Mesothelial cell of epicardium (in vitro differentiated cells): ENCODE data around the gene MOG. TPM values are rescaled to one million over a fixed set of nuclear protein-coding genes. Genes with fewer than 3 reads are reported as not detected.
"Not testable (repeated sequence)": the region's sequence is repeated elsewhere in the genome, so short reads cannot be mapped to it uniquely, and the experiment has no call there.

Experiments used
- DNase-seq, 2 experiments: peaks; one replicate each; pipeline ENCODE4 v3.0.0; 2021; ENCODE audit warnings: low spot score in 2 of 2; ENCODE audit not compliant: unreplicated experiment in 2 of 2
- H3K27ac Mint-ChIP-seq: 2 replicates; pipeline ENCODE4 v1.8.0; 2021; ENCODE audit warnings: mixed read lengths
- H3K27me3 Mint-ChIP-seq: 2 replicates; pipeline ENCODE4 v1.8.0; 2021; ENCODE audit warnings: low read depth, mixed read lengths
- H3K36me3 Mint-ChIP-seq: 2 replicates; pipeline ENCODE4 v1.8.0; 2021; ENCODE audit warnings: mixed read lengths
- H3K4me1 Mint-ChIP-seq: 2 replicates; pipeline ENCODE4 v1.8.0; 2021; ENCODE audit warnings: mixed read lengths
- H3K4me3 Mint-ChIP-seq: 2 replicates; pipeline ENCODE4 v1.8.0; 2021; ENCODE audit warnings: mild to moderate bottlenecking, moderate library complexity, mixed read lengths
- H3K9me3 Mint-ChIP-seq: 2 replicates; pipeline ENCODE4 v1.8.0; 2021; ENCODE audit warnings: mixed read lengths
- CTCF ChIP-seq: fragments of 200-600 bp; sonication (generic); IDR thresholded peaks from one replicate; pipeline ENCODE4 v1.5.0; 2021; ENCODE audit warnings: antibody characterized with exemption; ENCODE audit not compliant: unreplicated experiment
- total RNA-seq: library from RNA; stranded (reverse); gene quantifications from 3 replicates; pipeline ENCODE4 v1.2.1, GENCODE V29; 2021

Gene MOG
- total RNA-seq, 1 donor from 2014 or later: 0.65 TPM

- Mint-ChIP-seq H3K27me3 (peaks cover 32% of the 10 kb centered on the region), H3K4me1 (peaks cover 25% of the 10 kb centered on the region), H3K27ac (no peak overlapping the region), H3K36me3 (no peaks in the 10 kb centered on the region), H3K4me3 (no peak overlapping the region), H3K9me3 (no peaks in the 10 kb centered on the region)
- DNase-seq: no peak
- no peak for TF ChIP-seq CTCF
These were observed 9.3 kb downstream of the MOG start for GRCh38 chr6:29665942-29666825.

- no peak overlapping the region for H3K4me3 Mint-ChIP-seq
- peaks cover 30% of the 10 kb centered on the region for H3K27me3 Mint-ChIP-seq
- DNase-seq: no peak
- peaks cover 20% of the 10 kb centered on the region for H3K4me1 Mint-ChIP-seq
- no peaks in the 10 kb centered on the region for H3K9me3 Mint-ChIP-seq
- H3K36me3 Mint-ChIP-seq: no peaks in the 10 kb centered on the region
- H3K27ac Mint-ChIP-seq: no peak overlapping the region
- no peak for TF ChIP-seq CTCF
These were observed 9.9 kb downstream of the MOG start for GRCh38 chr6:29666826-29667130.

GRCh38 chr6:29667158-29667557 lies 10.3 kb downstream of the MOG start:
- no peaks in the 10 kb centered on the region for H3K9me3 Mint-ChIP-seq
- TF ChIP-seq CTCF: no peak
- no peak for DNase-seq
- no peaks in the 10 kb centered on the region for H3K36me3 Mint-ChIP-seq
- peaks cover 17% of the 10 kb centered on the region for H3K4me1 Mint-ChIP-seq
- no peak overlapping the region for H3K27ac Mint-ChIP-seq
- no peak overlapping the region for H3K4me3 Mint-ChIP-seq
- peaks cover 28% of the 10 kb centered on the region for H3K27me3 Mint-ChIP-seq

- Mint-ChIP-seq H3K9me3 (no peaks in the 10 kb centered on the region), H3K27ac (no peak overlapping the region), H3K4me1 (peaks cover 3% of the 10 kb centered on the region), H3K27me3 (peaks cover 26% of the 10 kb centered on the region), H3K36me3 (no peaks in the 10 kb centered on the region), H3K4me3 (no peak overlapping the region)
- TF ChIP-seq CTCF: no peak
- DNase-seq: no peak
These were observed 14.1 kb downstream of the MOG start for GRCh38 chr6:29671026-29671425.

GRCh38 chr6:29672116-29672515 lies 15.2 kb downstream of the MOG start:
- DNase-seq, H3K4me1 Mint-ChIP-seq, H3K36me3 Mint-ChIP-seq, H3K9me3 Mint-ChIP-seq, H3K4me3 Mint-ChIP-seq, H3K27ac Mint-ChIP-seq: not testable (repeated sequence)
- peaks cover 26% of the 10 kb centered on the region for H3K27me3 Mint-ChIP-seq

GRCh38 chr6:29673161-29673560 lies 16.3 kb downstream of the MOG start:
- DNase-seq: no peak
- H3K9me3 Mint-ChIP-seq: no peaks in the 10 kb centered on the region
- H3K4me3 Mint-ChIP-seq: no peak overlapping the region
- peaks cover 17% of the 10 kb centered on the region for H3K27me3 Mint-ChIP-seq
- TF ChIP-seq CTCF: no peak
- peaks cover 7% of the 10 kb centered on the region for H3K4me1 Mint-ChIP-seq
- no peaks in the 10 kb centered on the region for H3K36me3 Mint-ChIP-seq
- no peak overlapping the region for H3K27ac Mint-ChIP-seq
